ENCODE data around the gene LTBP1. TPM values are rescaled to one million over a fixed set of nuclear protein-coding genes. Genes with fewer than 3 reads are reported as not detected.

Gene LTBP1
- total RNA-seq, 6 experiments from 2014 or later = 260 to 409 (median 335) TPM

- H3K4me3 Mint-ChIP-seq = no peak overlapping the region
- TF ChIP-seq CTCF (IDR thresholded peaks at IDR 0.05) = no peak
- H3K9me3 Mint-ChIP-seq = no peaks in the 10 kb centered on the region
Observed at GRCh38 chr2:33067598-33067997, 120.8 kb downstream of the LTBP1 start.

GRCh38 chr2:33068261-33068660, 121.5 kb downstream of the LTBP1 start:
- Mint-ChIP-seq H3K27ac (no peak overlapping the region), H3K9me3 (no peaks in the 10 kb centered on the region)
- peak; percentile 69 for DNase-seq

More at GRCh38 chr2:33067598-33067997, 120.8 kb downstream of the LTBP1 start:
- DNase-seq = no peak
- H3K36me3 Mint-ChIP-seq (ENCODE audit: low read depth) = peaks cover 19% of the 10 kb centered on the region
- no peak overlapping the region for H3K27ac Mint-ChIP-seq
- H3K27me3 Mint-ChIP-seq (ENCODE audit: insufficient read depth) = no peaks in the 10 kb centered on the region; the same call in 1 of the 2 replicates
- H3K4me1 Mint-ChIP-seq (ENCODE audit: low read depth) = peaks cover 68% of the 10 kb centered on the region

GRCh38 chr2:33069894-33070651, 123.3 kb downstream of the LTBP1 start:
- Mint-ChIP-seq H3K4me3 (peak overlapping the region; percentile 74), H3K27ac (peak overlapping the region; percentile 90), H3K36me3 (ENCODE audit: low read depth) (peaks cover 14% of the 10 kb centered on the region), H3K4me1 (ENCODE audit: low read depth) (peaks cover 66% of the 10 kb centered on the region), H3K9me3 (no peaks in the 10 kb centered on the region), H3K27me3 (ENCODE audit: insufficient read depth) (peaks cover 2% of the 10 kb centered on the region)
- peak; percentile 98 for DNase-seq
- TF ChIP-seq CTCF (IDR thresholded peaks at IDR 0.05) = no peak

More at GRCh38 chr2:33068261-33068660, 121.5 kb downstream of the LTBP1 start:
- H3K27me3 Mint-ChIP-seq (ENCODE audit: insufficient read depth) = no peaks in the 10 kb centered on the region; the same call in 1 of the 2 replicates
- peaks cover 72% of the 10 kb centered on the region for H3K4me1 Mint-ChIP-seq (ENCODE audit: low read depth)
- H3K36me3 Mint-ChIP-seq (ENCODE audit: low read depth) = peaks cover 19% of the 10 kb centered on the region
- TF ChIP-seq CTCF (IDR thresholded peaks at IDR 0.05) = no peak
- peak overlapping the region; percentile 26; the same call in 1 of the 2 replicates for H3K4me3 Mint-ChIP-seq

GRCh38 chr2:33071591-33071990, 124.8 kb downstream of the LTBP1 start:
- no peaks in the 10 kb centered on the region for H3K9me3 Mint-ChIP-seq
- peaks cover 65% of the 10 kb centered on the region for H3K4me1 Mint-ChIP-seq (ENCODE audit: low read depth)
- H3K27ac Mint-ChIP-seq = no peak overlapping the region
- peaks cover 2% of the 10 kb centered on the region for H3K27me3 Mint-ChIP-seq (ENCODE audit: insufficient read depth)
- DNase-seq = no peak
- no peak for TF ChIP-seq CTCF (IDR thresholded peaks at IDR 0.05)
- peaks cover 6% of the 10 kb centered on the region; the same call in 1 of the 2 replicates for H3K36me3 Mint-ChIP-seq (ENCODE audit: low read depth)
- H3K4me3 Mint-ChIP-seq = no peak overlapping the region

- TF ChIP-seq CTCF (IDR thresholded peaks at IDR 0.05) = no peak
Observed at GRCh38 chr2:33072614-33073013, 125.9 kb downstream of the LTBP1 start.

More at GRCh38 chr2:33072614-33073013, 125.9 kb downstream of the LTBP1 start:
- Mint-ChIP-seq H3K4me3 (no peak overlapping the region), H3K36me3 (ENCODE audit: low read depth) (peaks cover 6% of the 10 kb centered on the region; the same call in 1 of the 2 replicates), H3K4me1 (ENCODE audit: low read depth) (peaks cover 59% of the 10 kb centered on the region), H3K27ac (peak overlapping the region; percentile 7), H3K9me3 (no peaks in the 10 kb centered on the region), H3K27me3 (ENCODE audit: insufficient read depth) (peaks cover 2% of the 10 kb centered on the region)
- no peak for DNase-seq

Measured in HFFc6 (cell line).